Measurements from ENCODE around the gene ZBTB32. TPM values are rescaled to one million over a fixed set of nuclear protein-coding genes. Genes with fewer than 3 reads are reported as not detected.

The ZBTB32 gene
- polyA plus RNA-seq, 1 of the 3 experiments (the other 2 are of a cell fraction): not detected

DNA sequence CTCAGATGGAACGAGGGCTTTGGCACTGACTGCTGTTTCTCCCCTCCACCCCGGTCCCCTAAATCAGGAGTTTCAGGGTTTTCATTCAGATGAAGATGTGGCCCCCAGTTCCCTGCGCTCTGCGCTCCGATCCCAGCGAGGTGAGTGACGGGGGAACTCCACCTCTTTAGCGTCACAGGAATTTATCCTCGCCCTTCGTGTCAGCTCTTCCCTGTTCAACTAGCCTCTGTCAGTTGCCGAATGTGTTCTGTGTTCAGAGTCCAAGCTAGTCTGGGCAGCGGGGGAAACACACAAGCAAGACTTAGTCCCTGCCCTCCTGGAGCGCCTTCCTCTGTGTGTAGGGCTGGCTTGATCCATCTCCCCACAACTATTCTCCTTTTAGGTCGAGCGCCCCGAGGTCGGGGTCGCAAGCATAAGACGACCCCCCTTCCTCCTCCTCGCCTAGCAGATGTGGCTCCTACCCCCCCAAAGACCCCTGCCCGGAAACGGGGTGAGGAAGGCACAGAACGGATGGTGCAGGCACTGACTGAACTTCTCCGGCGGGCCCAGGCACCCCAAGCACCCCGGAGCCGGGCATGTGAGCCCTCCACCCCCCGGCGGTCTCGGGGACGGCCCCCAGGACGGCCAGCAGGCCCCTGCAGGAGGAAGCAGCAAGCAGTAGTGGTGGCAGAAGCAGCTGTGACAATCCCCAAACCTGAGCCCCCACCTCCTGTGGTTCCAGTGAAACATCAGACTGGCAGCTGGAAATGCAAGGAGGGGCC is 15.2 kb downstream of the ZBTB32 start:
- WGBS (ENCODE audit: low lambda C conversion rate): 92% methylated on average over 27 of the region's 32 CpGs
- TF ChIP-seq, protein P1, sequence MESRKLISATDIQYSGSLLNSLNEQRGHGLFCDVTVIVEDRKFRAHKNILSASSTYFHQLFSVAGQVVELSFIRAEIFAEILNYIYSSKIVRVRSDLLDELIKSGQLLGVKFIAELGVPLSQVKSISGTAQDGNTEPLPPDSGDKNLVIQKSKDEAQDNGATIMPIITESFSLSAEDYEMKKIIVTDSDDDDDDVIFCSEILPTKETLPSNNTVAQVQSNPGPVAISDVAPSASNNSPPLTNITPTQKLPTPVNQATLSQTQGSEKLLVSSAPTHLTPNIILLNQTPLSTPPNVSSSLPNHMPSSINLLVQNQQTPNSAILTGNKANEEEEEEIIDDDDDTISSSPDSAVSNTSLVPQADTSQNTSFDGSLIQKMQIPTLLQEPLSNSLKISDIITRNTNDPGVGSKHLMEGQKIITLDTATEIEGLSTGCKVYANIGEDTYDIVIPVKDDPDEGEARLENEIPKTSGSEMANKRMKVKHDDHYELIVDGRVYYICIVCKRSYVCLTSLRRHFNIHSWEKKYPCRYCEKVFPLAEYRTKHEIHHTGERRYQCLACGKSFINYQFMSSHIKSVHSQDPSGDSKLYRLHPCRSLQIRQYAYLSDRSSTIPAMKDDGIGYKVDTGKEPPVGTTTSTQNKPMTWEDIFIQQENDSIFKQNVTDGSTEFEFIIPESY (IDR thresholded peaks at IDR 0.05; ENCODE audit: borderline replicate concordance, low read depth): no peak
- no peak for TF ChIP-seq GABPA (IDR thresholded peaks at IDR 0.05; ENCODE audit: low read depth)
- TF ChIP-seq RAD21 (IDR thresholded peaks at IDR 0.05; ENCODE audit: low read length): no peak
- no peak for TF ChIP-seq MEF2A (IDR thresholded peaks at IDR 0.05; ENCODE audit: borderline replicate concordance, low read depth)
- TF ChIP-seq TCF12 (IDR thresholded peaks at IDR 0.05): no peak
- Histone ChIP-seq H3K4me3 (ENCODE audit: low read depth in 2 of 2, low read length in 1 of 2) (peak overlapping the region; percentile 86 to 88; a peak in 3 of 4 replicates), H4K20me1 (ENCODE audit: insufficient read depth) (peaks cover 28% of the 10 kb centered on the region), H3K9ac (peak overlapping the region; percentile 69; the same call in 1 of the 2 replicates), H2AFZ (ENCODE audit: low read depth) (no peak overlapping the region), H3K4me2 (peak overlapping the region; percentile 97), H3K36me3 (replicated peaks in 1 of 2; ENCODE audit: control insufficient read depth in 1 of 2, insufficient read depth in 2 of 2, low read length in 1 of 2) (peaks cover 13 to 41% of the 10 kb centered on the region in 2 experiments), H3K4me1 (ENCODE audit: control insufficient read depth in 1 of 2, insufficient read depth in 2 of 2, low read depth in 1 of 2, low read length in 1 of 2) (peaks cover 5 to 24% of the 10 kb centered on the region in 2 experiments; a peak in 3 of 4 replicates), H3K79me2 (ENCODE audit: insufficient read depth) (peaks cover 28% of the 10 kb centered on the region), H3K9me2 (no peaks in the 10 kb centered on the region), H3K27me3 (ENCODE audit: insufficient read depth) (no peaks in the 10 kb centered on the region), H3K27ac (ENCODE audit: low read depth in 2 of 2, low read length in 1 of 2) (no peak overlapping the region), H3F3A (replicated peaks; ENCODE audit: insufficient read depth) (peaks cover 6% of the 10 kb centered on the region), H3K9me3 (no peaks in the 10 kb centered on the region)
- DNase-seq: no peak
- ChIA-PET POLR2A (interaction anchor here (1.2 to 1.6 kb wide), 2 partner anchors 18 to 21 kb away, joined by 3 to 5 read pairs; no protein-coding TSS in a partner anchor), CTCF (interaction anchor here (1.1 to 1.9 kb wide), 3 partner anchors 18 to 100 kb away, joined by 3 to 4 read pairs (median 3); no protein-coding TSS in a partner anchor)

GRCh38 chr19:35720163-35720524 is 15.8 kb downstream of the ZBTB32 start:
- no peak overlapping the region for H3K4me2 ChIP-seq
- no peak overlapping the region for H2AFZ ChIP-seq (ENCODE audit: low read depth)
- peaks cover 28% of the 10 kb centered on the region for H4K20me1 ChIP-seq (ENCODE audit: insufficient read depth)
- no peak overlapping the region for H3K27ac ChIP-seq (ENCODE audit: low read depth in 2 of 2, low read length in 1 of 2)
- no peak overlapping the region for H3K9ac ChIP-seq
- no peak for DNase-seq
- CTCF ChIA-PET: interaction anchor here (2.4 kb wide), 1 partner anchor 20 kb away, joined by 7 read pairs; no protein-coding TSS in a partner anchor
- no peak for TF ChIP-seq JUND (IDR thresholded peaks at IDR 0.05)
- H3K9me2 ChIP-seq: no peaks in the 10 kb centered on the region
- no peak overlapping the region for H3K4me3 ChIP-seq (ENCODE audit: low read depth in 2 of 2, low read length in 1 of 2)
- H3K27me3 ChIP-seq (ENCODE audit: insufficient read depth): no peaks in the 10 kb centered on the region
- H3K79me2 ChIP-seq (ENCODE audit: insufficient read depth): peaks cover 28% of the 10 kb centered on the region
- no peaks in the 10 kb centered on the region for H3K9me3 ChIP-seq
- WGBS (ENCODE audit: low lambda C conversion rate): 96% methylated on average over 9 of the region's 9 CpGs
- peaks cover 5 to 24% of the 10 kb centered on the region in 2 experiments; a peak in 3 of 4 replicates for H3K4me1 ChIP-seq (ENCODE audit: control insufficient read depth in 1 of 2, insufficient read depth in 2 of 2, low read depth in 1 of 2, low read length in 1 of 2)
- H3F3A ChIP-seq (replicated peaks; ENCODE audit: insufficient read depth): peaks cover 6% of the 10 kb centered on the region
- POLR2A ChIA-PET: interaction anchor here (1.6 kb wide), 1 partner anchor 17 kb away, joined by 5 read pairs; no protein-coding TSS in a partner anchor
- H3K36me3 ChIP-seq (replicated peaks in 1 of 2; ENCODE audit: control insufficient read depth in 1 of 2, insufficient read depth in 2 of 2, low read length in 1 of 2): peaks cover 13 to 46% of the 10 kb centered on the region in 2 experiments

DNA sequence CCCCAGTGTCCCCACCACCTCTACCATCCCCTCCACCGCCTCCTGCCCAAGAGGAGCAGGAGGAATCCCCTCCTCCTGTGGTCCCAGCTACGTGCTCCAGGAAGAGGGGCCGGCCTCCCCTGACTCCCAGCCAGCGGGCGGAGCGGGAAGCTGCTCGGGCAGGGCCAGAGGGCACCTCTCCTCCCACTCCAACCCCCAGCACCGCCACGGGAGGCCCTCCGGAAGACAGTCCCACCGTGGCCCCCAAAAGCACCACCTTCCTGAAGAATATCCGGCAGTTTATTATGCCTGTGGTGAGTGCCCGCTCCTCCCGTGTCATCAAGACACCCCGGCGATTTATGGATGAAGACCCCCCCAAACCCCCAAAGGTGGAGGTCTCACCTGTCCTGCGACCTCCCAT is 16.3 kb downstream of the ZBTB32 start:
- POLR2A ChIA-PET: interaction anchor here (1.6 kb wide), 1 partner anchor 16 kb away, joined by 5 read pairs; no protein-coding TSS in a partner anchor
- Histone ChIP-seq H3K9ac (no peak overlapping the region), H4K20me1 (ENCODE audit: insufficient read depth) (peaks cover 28% of the 10 kb centered on the region), H3K79me2 (ENCODE audit: insufficient read depth) (peaks cover 28% of the 10 kb centered on the region), H3K4me2 (no peak overlapping the region), H3K36me3 (replicated peaks in 1 of 2; ENCODE audit: control insufficient read depth in 1 of 2, insufficient read depth in 2 of 2, low read length in 1 of 2) (peaks cover 13 to 51% of the 10 kb centered on the region in 2 experiments), H3F3A (replicated peaks; ENCODE audit: insufficient read depth) (peaks cover 6% of the 10 kb centered on the region), H3K9me3 (no peaks in the 10 kb centered on the region), H3K4me3 (ENCODE audit: low read depth in 2 of 2, low read length in 1 of 2) (no peak overlapping the region), H3K27me3 (ENCODE audit: insufficient read depth) (no peaks in the 10 kb centered on the region), H3K9me2 (no peaks in the 10 kb centered on the region), H3K4me1 (ENCODE audit: control insufficient read depth in 1 of 2, insufficient read depth in 2 of 2, low read depth in 1 of 2, low read length in 1 of 2) (peaks cover 5 to 20% of the 10 kb centered on the region in 2 experiments; a peak in 3 of 4 replicates), H2AFZ (ENCODE audit: low read depth) (no peak overlapping the region), H3K27ac (ENCODE audit: low read depth in 2 of 2, low read length in 1 of 2) (no peak overlapping the region)
- CTCF ChIA-PET: interaction anchor here (2.4 kb wide), 1 partner anchor 20 kb away, joined by 7 read pairs; no protein-coding TSS in a partner anchor
- WGBS (ENCODE audit: low lambda C conversion rate): 96% methylated on average over 8 of the region's 17 CpGs
- DNase-seq: no peak
- TF ChIP-seq RFX5 (IDR thresholded peaks at IDR 0.05; ENCODE audit: low read length) (no peak), ELF1 (IDR thresholded peaks at IDR 0.05) (no peak), FOXM1 (IDR thresholded peaks at IDR 0.05; ENCODE audit: low read depth) (no peak), MXI1 (IDR thresholded peaks at IDR 0.05; ENCODE audit: low read depth, low read length) (no peak), CTCF (IDR thresholded peaks at IDR 0.05) (no peak), RAD21 (IDR thresholded peaks at IDR 0.05; ENCODE audit: low read length) (no peak), TEAD4 (IDR thresholded peaks at IDR 0.05; ENCODE audit: borderline replicate concordance, insufficient read depth) (no peak), GABPA (IDR thresholded peaks at IDR 0.05; ENCODE audit: low read depth) (no peak), FOXJ3 (CRISPR knock-in tag; IDR thresholded peaks at IDR 0.05) (no peak)
- TF ChIP-seq, protein P2, sequence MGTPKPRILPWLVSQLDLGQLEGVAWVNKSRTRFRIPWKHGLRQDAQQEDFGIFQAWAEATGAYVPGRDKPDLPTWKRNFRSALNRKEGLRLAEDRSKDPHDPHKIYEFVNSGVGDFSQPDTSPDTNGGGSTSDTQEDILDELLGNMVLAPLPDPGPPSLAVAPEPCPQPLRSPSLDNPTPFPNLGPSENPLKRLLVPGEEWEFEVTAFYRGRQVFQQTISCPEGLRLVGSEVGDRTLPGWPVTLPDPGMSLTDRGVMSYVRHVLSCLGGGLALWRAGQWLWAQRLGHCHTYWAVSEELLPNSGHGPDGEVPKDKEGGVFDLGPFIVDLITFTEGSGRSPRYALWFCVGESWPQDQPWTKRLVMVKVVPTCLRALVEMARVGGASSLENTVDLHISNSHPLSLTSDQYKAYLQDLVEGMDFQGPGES (IDR thresholded peaks at IDR 0.05; ENCODE audit: low read depth, low read length): no peak
- TF ChIP-seq, protein P3, sequence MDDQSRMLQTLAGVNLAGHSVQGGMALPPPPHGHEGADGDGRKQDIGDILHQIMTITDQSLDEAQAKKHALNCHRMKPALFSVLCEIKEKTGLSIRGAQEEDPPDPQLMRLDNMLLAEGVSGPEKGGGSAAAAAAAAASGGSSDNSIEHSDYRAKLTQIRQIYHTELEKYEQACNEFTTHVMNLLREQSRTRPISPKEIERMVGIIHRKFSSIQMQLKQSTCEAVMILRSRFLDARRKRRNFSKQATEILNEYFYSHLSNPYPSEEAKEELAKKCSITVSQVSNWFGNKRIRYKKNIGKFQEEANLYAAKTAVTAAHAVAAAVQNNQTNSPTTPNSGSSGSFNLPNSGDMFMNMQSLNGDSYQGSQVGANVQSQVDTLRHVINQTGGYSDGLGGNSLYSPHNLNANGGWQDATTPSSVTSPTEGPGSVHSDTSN (IDR thresholded peaks at IDR 0.05): no peak
